IPS-20b (cell line): ENCODE measurements around the gene ANTXRL.
"Not testable (repeated sequence)": the region's sequence is repeated elsewhere in the genome, so short reads cannot be mapped to it uniquely, and the experiment has no call there.

Source experiments
- H3K27ac ChIP-seq: one replicate; pipeline ENCODE4 v1.5.1; 2013; ENCODE audit warnings: low read length
- H3K27me3 ChIP-seq: 2 replicates; pipeline ENCODE4 v1.6.1; 2013; ENCODE audit warnings: mild to moderate bottlenecking, low read length, inconsistent platforms; ENCODE audit not compliant: insufficient read depth
- H3K36me3 ChIP-seq: 2 replicates; pipeline ENCODE4 v1.6.1; 2013; ENCODE audit warnings: low read depth, mild to moderate bottlenecking, inconsistent platforms, low read length, moderate library complexity; ENCODE audit not compliant: insufficient read depth
- H3K4me1 ChIP-seq: 2 replicates; pipeline ENCODE4 v1.6.1; 2013; ENCODE audit warnings: mild to moderate bottlenecking, control low read depth, inconsistent platforms, low read length, moderate library complexity; ENCODE audit not compliant: insufficient read depth
- H3K4me3 ChIP-seq: 2 replicates; pipeline ENCODE4 v1.5.1; 2013; ENCODE audit warnings: mild to moderate bottlenecking, low read length, inconsistent platforms
- H3K9ac ChIP-seq: 2 replicates; pipeline ENCODE4 v1.6.1; 2013; ENCODE audit warnings: low read depth, mild to moderate bottlenecking, inconsistent platforms, low read length, moderate library complexity
- H3K9me3 ChIP-seq: 2 replicates; pipeline ENCODE4 v1.6.1; 2013; ENCODE audit warnings: mild to moderate bottlenecking, low read depth, low read length, inconsistent platforms; ENCODE audit not compliant: insufficient read depth

The ANTXRL gene

GRCh38 chr10:46249617-46250344 lies 37.0 kb upstream of the ANTXRL start:
- H3K27ac ChIP-seq, H3K4me1 ChIP-seq, H3K9me3 ChIP-seq, H3K27me3 ChIP-seq, H3K4me3 ChIP-seq, H3K36me3 ChIP-seq, H3K9ac ChIP-seq: not testable (repeated sequence)

DNA sequence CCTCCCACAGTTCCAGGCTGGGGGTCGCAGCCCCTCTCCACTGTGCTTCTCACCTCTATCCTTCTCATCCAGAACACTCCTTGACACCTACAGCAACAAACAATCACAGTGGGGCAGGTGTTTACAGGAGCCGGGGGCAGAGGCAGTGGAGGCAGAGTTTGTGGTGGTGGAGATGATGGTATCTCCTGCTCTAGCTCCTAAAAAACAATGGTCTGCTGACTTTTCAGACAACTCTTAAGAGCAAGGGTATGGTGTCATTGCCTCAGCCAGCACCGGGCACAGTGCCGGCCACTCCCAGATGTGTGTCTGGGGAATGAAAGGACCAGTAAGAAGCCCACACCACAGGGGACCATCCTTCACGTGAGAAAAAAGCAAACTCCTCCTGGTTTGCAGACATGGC lies 36.3 kb upstream of the ANTXRL start:
- H3K4me3 ChIP-seq = no peak overlapping the region
- no peaks in the 10 kb centered on the region for H3K27me3 ChIP-seq
- no peaks in the 10 kb centered on the region for H3K9me3 ChIP-seq
- H3K36me3 ChIP-seq = no peaks in the 10 kb centered on the region
- H3K9ac ChIP-seq = no peak overlapping the region
- H3K4me1 ChIP-seq = no peaks in the 10 kb centered on the region
- no peak overlapping the region for H3K27ac ChIP-seq

DNA sequence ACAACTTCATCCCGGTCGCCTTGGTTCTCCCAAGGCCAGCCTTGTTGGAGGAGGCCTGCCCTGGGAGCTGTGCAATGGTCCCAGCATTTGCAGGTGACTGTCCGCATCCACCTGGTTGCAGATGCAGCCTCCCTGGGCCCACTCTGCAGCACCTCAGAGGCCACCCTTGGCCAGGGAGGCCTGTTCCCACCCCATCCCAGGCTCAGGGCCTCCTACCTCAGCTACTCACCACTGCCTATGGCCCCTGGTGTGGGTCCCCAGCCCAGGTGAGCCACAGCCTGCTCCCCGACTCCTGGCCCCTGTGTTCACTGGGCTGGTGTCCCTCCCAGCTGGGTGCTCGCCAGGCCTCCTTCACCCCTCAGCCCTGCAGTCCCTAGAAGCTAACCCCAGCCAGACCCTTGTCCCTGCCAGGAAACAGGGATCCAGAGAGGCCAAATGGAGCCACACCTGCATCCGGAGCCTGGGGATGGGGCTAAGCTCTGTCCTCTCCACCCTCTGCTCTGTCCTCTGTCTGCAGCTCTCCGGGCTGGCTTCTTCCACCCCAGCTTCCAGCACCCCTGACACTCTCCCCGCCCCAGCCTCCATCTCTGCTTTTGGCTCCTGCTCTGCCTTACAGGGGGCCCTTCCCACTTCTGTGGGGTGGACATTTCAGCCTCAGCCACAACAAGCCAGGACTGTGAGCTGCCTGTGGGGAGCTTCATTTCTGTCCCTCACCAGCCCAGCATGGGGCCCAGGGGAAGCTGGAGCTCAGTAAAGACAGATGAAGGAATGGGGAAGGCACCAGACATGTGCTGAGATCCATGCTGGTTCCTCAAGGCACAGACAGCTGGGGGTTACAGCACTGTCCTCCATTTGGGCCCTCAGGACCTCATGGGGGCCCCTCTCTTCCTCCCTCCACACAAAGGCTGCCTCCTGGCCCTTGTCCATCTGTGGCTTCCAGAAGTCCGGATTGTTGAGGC lies 35.6 kb upstream of the ANTXRL start:
- H3K4me1 ChIP-seq = no peaks in the 10 kb centered on the region; the same call in 1 of the 2 replicates
- no peak overlapping the region for H3K4me3 ChIP-seq
- no peaks in the 10 kb centered on the region for H3K36me3 ChIP-seq
- no peaks in the 10 kb centered on the region for H3K27me3 ChIP-seq
- H3K27ac ChIP-seq = no peak overlapping the region
- no peaks in the 10 kb centered on the region for H3K9me3 ChIP-seq
- H3K9ac ChIP-seq = no peak overlapping the region

DNA sequence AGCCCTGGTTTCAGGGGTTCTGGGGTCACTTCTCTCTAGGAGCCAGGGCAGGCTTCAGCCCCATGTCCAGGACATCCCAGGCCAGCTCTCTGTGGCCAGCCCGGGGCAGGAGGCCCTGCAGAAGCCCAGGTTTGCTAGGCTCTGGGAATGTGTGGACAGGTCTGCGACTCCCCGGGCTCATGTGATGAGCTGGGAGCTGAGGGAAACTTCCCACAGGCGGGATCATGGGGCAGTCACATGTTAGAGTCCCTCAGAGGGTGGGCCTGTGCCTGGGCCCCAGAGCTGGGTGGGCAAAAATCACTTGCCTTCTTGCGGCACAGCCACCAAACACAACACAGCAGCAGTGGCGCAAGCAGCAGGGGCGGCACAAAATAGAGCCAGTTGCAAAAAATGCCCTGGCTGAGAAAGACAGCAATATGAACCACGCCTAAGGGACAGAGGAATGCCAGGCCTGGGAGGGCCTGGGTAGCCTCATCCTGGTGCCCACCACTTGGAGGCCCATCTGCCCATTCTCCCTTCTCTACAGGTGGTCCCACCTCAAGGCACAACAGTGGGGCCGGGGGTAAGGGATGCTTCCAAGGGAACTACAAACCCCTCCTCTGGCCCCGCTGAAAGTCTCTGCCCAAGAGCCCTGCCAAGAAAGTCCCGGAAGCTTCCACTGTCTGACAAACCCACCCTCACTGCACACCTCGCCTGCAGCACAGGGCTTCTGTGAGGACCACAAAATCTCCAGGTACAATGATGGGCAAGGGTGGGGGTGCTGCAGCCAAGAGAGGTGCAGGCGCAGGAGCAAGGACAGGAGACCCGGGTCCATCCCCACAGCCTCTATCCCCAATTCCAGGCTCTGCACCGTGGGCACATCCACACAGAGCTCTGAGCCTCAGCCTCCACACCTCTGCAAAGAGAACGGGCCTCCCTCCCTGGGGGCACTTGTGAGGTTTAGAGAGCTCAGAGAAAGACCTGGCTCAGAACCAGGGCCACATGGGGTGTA lies 34.6 kb upstream of the ANTXRL start:
- no peak overlapping the region for H3K9ac ChIP-seq
- no peaks in the 10 kb centered on the region for H3K27me3 ChIP-seq
- H3K4me1 ChIP-seq = no peaks in the 10 kb centered on the region; the same call in 1 of the 2 replicates
- H3K27ac ChIP-seq = no peak overlapping the region
- no peak overlapping the region for H3K4me3 ChIP-seq
- H3K36me3 ChIP-seq = no peaks in the 10 kb centered on the region
- no peaks in the 10 kb centered on the region for H3K9me3 ChIP-seq

- Histone ChIP-seq H3K4me3 (no peak overlapping the region), H3K36me3 (no peaks in the 10 kb centered on the region), H3K27ac (no peak overlapping the region), H3K4me1 (no peaks in the 10 kb centered on the region; the same call in 1 of the 2 replicates), H3K9ac (no peak overlapping the region), H3K27me3 (no peaks in the 10 kb centered on the region), H3K9me3 (no peaks in the 10 kb centered on the region)
Measured at GRCh38 chr10:46253076-46254006, 33.5 kb upstream of the ANTXRL start.

- H3K4me1 ChIP-seq = no peaks in the 10 kb centered on the region; the same call in 1 of the 2 replicates
Measured at GRCh38 chr10:46254007-46254383, 32.8 kb upstream of the ANTXRL start.

GRCh38 chr10:46254467-46254866 lies 32.3 kb upstream of the ANTXRL start:
- Histone ChIP-seq H3K9ac (no peak overlapping the region), H3K4me1 (no peaks in the 10 kb centered on the region; the same call in 1 of the 2 replicates), H3K4me3 (no peak overlapping the region), H3K9me3 (no peaks in the 10 kb centered on the region), H3K27me3 (no peaks in the 10 kb centered on the region), H3K27ac (no peak overlapping the region), H3K36me3 (no peaks in the 10 kb centered on the region)

More at GRCh38 chr10:46254007-46254383, 32.8 kb upstream of the ANTXRL start:
- H3K4me3 ChIP-seq = no peak overlapping the region
- H3K36me3 ChIP-seq = no peaks in the 10 kb centered on the region
- no peak overlapping the region for H3K27ac ChIP-seq
- H3K27me3 ChIP-seq = no peaks in the 10 kb centered on the region
- H3K9ac ChIP-seq = no peak overlapping the region
- H3K9me3 ChIP-seq = no peaks in the 10 kb centered on the region

DNA sequence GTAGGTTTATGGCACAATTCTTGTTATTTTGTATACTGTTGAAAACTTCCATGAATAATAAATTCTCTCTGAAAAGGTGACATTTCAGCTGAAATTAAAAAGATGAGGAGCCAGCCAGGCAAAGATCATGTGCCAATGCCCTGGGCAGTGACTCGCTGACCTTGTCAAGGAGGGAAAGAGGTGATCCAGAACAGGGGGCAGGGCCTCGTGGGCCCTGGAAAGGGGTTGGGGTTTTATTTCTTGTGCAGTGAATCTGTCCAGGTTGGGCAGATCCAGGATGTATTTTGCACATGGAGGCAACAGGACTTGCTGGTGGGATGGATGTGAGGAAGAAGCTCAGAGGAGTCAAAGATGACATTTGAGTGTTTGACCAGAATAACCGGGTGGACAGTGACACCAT lies 31.6 kb upstream of the ANTXRL start:
- H3K27me3 ChIP-seq, H3K9ac ChIP-seq, H3K4me3 ChIP-seq, H3K27ac ChIP-seq, H3K36me3 ChIP-seq, H3K9me3 ChIP-seq, H3K4me1 ChIP-seq: not testable (repeated sequence)

GRCh38 chr10:46255801-46256747 lies 30.7 kb upstream of the ANTXRL start:
- Histone ChIP-seq H3K4me3 (no peak overlapping the region), H3K4me1 (no peaks in the 10 kb centered on the region; the same call in 1 of the 2 replicates), H3K9me3 (no peaks in the 10 kb centered on the region), H3K36me3 (no peaks in the 10 kb centered on the region), H3K27me3 (no peaks in the 10 kb centered on the region), H3K27ac (no peak overlapping the region), H3K9ac (no peak overlapping the region)

- Histone ChIP-seq H3K9me3 (no peaks in the 10 kb centered on the region), H3K4me3 (no peak overlapping the region), H3K27ac (no peak overlapping the region), H3K9ac (no peak overlapping the region), H3K4me1 (no peaks in the 10 kb centered on the region; the same call in 1 of the 2 replicates), H3K27me3 (no peaks in the 10 kb centered on the region), H3K36me3 (no peaks in the 10 kb centered on the region)
Measured at GRCh38 chr10:46257099-46257498, 29.7 kb upstream of the ANTXRL start.
